VCaP (cell line): ENCODE data around the gene ACSF3.
"Not testable (repeated sequence)": the region's sequence is repeated elsewhere in the genome, so short reads cannot be mapped to it uniquely, and the experiment has no call there.

ENCODE experiments used
- H3K27ac ChIP-seq: fragments of 450-650 bp; 2 replicates; pipeline ENCODE4 v1.5.1; 2017
- CTCF ChIP-seq: fragments of 450-650 bp; conservative IDR thresholded peaks from 2 replicates; pipeline ENCODE4 v1.5.1; 2017; ENCODE audit warnings: mild to moderate bottlenecking, moderate library complexity

The ACSF3 gene

GRCh38 chr16:89159850-89160354 lies 66.2 kb downstream of the ACSF3 start:
- H3K27ac ChIP-seq: no peak overlapping the region
- TF ChIP-seq CTCF: no peak

- TF ChIP-seq CTCF: no peak
Measured at GRCh38 chr16:89160977-89161701, 67.5 kb downstream of the ACSF3 start.

GRCh38 chr16:89161763-89162713 lies 68.4 kb downstream of the ACSF3 start:
- TF ChIP-seq CTCF: no peak
- no peak overlapping the region for H3K27ac ChIP-seq

More at GRCh38 chr16:89160977-89161701, 67.5 kb downstream of the ACSF3 start:
- H3K27ac ChIP-seq: no peak overlapping the region

GRCh38 chr16:89163297-89163696 lies 69.6 kb downstream of the ACSF3 start:
- TF ChIP-seq CTCF: no peak
- no peak overlapping the region for H3K27ac ChIP-seq

- TF ChIP-seq CTCF: no peak
- no peak overlapping the region for H3K27ac ChIP-seq
Measured at GRCh38 chr16:89164436-89164835, 70.8 kb downstream of the ACSF3 start.

- no peak for TF ChIP-seq CTCF
- no peak overlapping the region for H3K27ac ChIP-seq
Measured at GRCh38 chr16:89164847-89165680, 71.4 kb downstream of the ACSF3 start.

GRCh38 chr16:89165681-89165979 lies 72.0 kb downstream of the ACSF3 start:
- H3K27ac ChIP-seq: not testable (repeated sequence)
